CD4-positive, alpha-beta T cell (primary cell): ENCODE measurements around the gene INSM2. TPM values are rescaled to one million over a fixed set of nuclear protein-coding genes. Genes with fewer than 3 reads are reported as not detected.

Experiments used
- ATAC-seq: fragments of 200-7000 bp; cut with Tn5 transposase; one replicate; pipeline ENCODE4 v1.10.0; 2022; ENCODE audit warnings: mild to moderate bottlenecking; ENCODE audit not compliant: poor library complexity
- CTCF ChIA-PET: fragments of 350-600 bp; sonication (Branson Sonifier 250); formaldehyde crosslinking; loops from one replicate; lab custom pipeline; 2021; ENCODE audit warnings: antibody characterized with exemption, inconsistent platforms; lab: Charles Lee
- POLR2A ChIA-PET: fragments of 350-600 bp; sonication (Branson Sonifier 250); formaldehyde crosslinking; loops from one replicate; lab custom pipeline; 2021; ENCODE audit warnings: antibody characterized with exemption, inconsistent platforms; lab: Charles Lee
- DNase-seq, 14 experiments: peaks; one replicate each; pipeline ENCODE4 v3.0.0-alpha.2; 2013 to 2020; ENCODE audit warnings: mixed read lengths in 2 of 14
- H3K27ac ChIP-seq, 2 donors: one replicate each; pipeline versions ENCODE4 v1.5.1 to v1.7.0; 2013; ENCODE audit warnings: low read length in 2 of 2, low read depth in 1 of 2, mild to moderate bottlenecking in 1 of 2
- H3K27me3 ChIP-seq, 2 experiments: 1 replicate in 1 of 2; 2 replicates in 1 of 2; pipeline versions ENCODE4 v1.6.1 to v1.7.0; 2013; ENCODE audit warnings: low read length in 2 of 2, control low read depth in 1 of 2, mild to moderate bottlenecking in 1 of 2, moderate library complexity in 1 of 2; ENCODE audit not compliant: insufficient read depth in 2 of 2, control insufficient read depth in 1 of 2
- H3K36me3 ChIP-seq: one replicate; pipeline ENCODE4 v1.6.1; 2013; ENCODE audit warnings: low read length, control low read depth; ENCODE audit not compliant: insufficient read depth
- H3K4me1 ChIP-seq: one replicate; pipeline ENCODE4 v1.6.1; 2013; ENCODE audit warnings: low read length, control low read depth; ENCODE audit not compliant: insufficient read depth
- H3K4me3 ChIP-seq: one replicate; pipeline ENCODE4 v1.5.1; 2013; ENCODE audit warnings: mild to moderate bottlenecking, low read length, moderate library complexity
- H3K9me3 ChIP-seq, 2 experiments: 1 replicate in 1 of 2; 2 replicates in 1 of 2; pipeline versions ENCODE4 v1.6.1 to v1.7.0; 2013; ENCODE audit warnings: low read length in 2 of 2, mild to moderate bottlenecking in 2 of 2, control low read depth in 1 of 2, moderate library complexity in 1 of 2; ENCODE audit not compliant: control insufficient read depth in 1 of 2, insufficient read depth in 1 of 2
- H3K27ac Mint-ChIP-seq: one replicate; pipeline ENCODE4 v1.8.0; 2020; ENCODE audit warnings: mixed read lengths
- H3K27me3 Mint-ChIP-seq: one replicate; pipeline ENCODE4 v1.8.0; 2021; ENCODE audit warnings: mixed read lengths
- H3K36me3 Mint-ChIP-seq: one replicate; pipeline ENCODE4 v1.8.0; 2021; ENCODE audit warnings: low read depth, mixed read lengths
- H3K4me1 Mint-ChIP-seq: one replicate; pipeline ENCODE4 v1.8.0; 2021; ENCODE audit warnings: low read depth, mixed read lengths
- H3K4me3 Mint-ChIP-seq: one replicate; pipeline ENCODE4 v1.8.0; 2020; ENCODE audit warnings: mild to moderate bottlenecking, mixed read lengths
- H3K9me3 Mint-ChIP-seq: one replicate; pipeline ENCODE4 v1.8.0; 2020; ENCODE audit warnings: mixed read lengths
- intact Hi-C, 2 experiments: fragments of 100-400 bp; cut with DNase I in 1 of 2; cut with micrococcal nuclease in 1 of 2; formaldehyde crosslinking; loops; one replicate each; pipeline versions ENCODE4 v1.15.1 to v1.9.0; 2023 to 2025; cut with DNase I, micrococcal nuclease
- total RNA-seq, 174 experiments: library from RNA in 2 of 174; stranded (reverse) in 2 of 174; gene quantifications; one replicate each; pipeline ENCODE4 v1.2.3 and lab custom pipeline; 2021 to 2026
- TF ChIP-seq, protein P1 (sequence below): fragments of 200-600 bp; IDR thresholded peaks from one replicate; pipeline ENCODE4 v1.8.0; 2022; ENCODE audit warnings: antibody characterized with exemption, mild to moderate bottlenecking

Gene INSM2
- total RNA-seq, 2 experiments from 2014 or later: not detected

DNA sequence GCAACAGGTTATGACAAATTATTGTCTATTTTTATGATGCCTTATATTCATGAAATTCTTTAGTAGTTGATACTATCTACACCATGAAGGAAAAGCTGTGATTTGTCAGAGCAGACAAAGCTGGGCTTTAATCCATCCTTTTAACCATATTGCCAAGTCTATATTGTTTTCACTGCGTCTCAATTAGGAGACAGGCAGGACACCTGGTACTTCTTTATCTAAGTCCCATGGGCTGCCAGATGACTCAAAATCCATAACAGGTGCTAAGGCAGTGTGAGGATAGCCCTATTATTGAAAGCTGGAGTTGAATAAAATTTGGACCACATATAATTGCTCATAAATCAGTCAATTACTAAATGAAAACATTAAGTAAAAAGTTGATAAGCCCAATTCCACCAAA is 22.6 kb downstream of the INSM2 start:
- Mint-ChIP-seq H3K36me3 (peaks cover 12% of the 10 kb centered on the region), H3K9me3 (no peaks in the 10 kb centered on the region), H3K4me3 (no peak overlapping the region), H3K4me1 (no peaks in the 10 kb centered on the region), H3K27me3 (no peaks in the 10 kb centered on the region), H3K27ac (no peak overlapping the region)
- ChIA-PET POLR2A (no interaction called here), CTCF (no interaction called here)
- DNase-seq (no peak), ATAC-seq (no peak)
- Histone ChIP-seq H3K9me3 (no peaks in the 10 kb centered on the region), H3K27ac (no peak overlapping the region), H3K27me3 (no peaks in the 10 kb centered on the region), H3K4me1 (no peaks in the 10 kb centered on the region), H3K4me3 (no peak overlapping the region), H3K36me3 (no peaks in the 10 kb centered on the region)
- intact Hi-C loops: no loop called here
- TF ChIP-seq, protein P1, sequence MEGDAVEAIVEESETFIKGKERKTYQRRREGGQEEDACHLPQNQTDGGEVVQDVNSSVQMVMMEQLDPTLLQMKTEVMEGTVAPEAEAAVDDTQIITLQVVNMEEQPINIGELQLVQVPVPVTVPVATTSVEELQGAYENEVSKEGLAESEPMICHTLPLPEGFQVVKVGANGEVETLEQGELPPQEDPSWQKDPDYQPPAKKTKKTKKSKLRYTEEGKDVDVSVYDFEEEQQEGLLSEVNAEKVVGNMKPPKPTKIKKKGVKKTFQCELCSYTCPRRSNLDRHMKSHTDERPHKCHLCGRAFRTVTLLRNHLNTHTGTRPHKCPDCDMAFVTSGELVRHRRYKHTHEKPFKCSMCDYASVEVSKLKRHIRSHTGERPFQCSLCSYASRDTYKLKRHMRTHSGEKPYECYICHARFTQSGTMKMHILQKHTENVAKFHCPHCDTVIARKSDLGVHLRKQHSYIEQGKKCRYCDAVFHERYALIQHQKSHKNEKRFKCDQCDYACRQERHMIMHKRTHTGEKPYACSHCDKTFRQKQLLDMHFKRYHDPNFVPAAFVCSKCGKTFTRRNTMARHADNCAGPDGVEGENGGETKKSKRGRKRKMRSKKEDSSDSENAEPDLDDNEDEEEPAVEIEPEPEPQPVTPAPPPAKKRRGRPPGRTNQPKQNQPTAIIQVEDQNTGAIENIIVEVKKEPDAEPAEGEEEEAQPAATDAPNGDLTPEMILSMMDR: no peak

DNA sequence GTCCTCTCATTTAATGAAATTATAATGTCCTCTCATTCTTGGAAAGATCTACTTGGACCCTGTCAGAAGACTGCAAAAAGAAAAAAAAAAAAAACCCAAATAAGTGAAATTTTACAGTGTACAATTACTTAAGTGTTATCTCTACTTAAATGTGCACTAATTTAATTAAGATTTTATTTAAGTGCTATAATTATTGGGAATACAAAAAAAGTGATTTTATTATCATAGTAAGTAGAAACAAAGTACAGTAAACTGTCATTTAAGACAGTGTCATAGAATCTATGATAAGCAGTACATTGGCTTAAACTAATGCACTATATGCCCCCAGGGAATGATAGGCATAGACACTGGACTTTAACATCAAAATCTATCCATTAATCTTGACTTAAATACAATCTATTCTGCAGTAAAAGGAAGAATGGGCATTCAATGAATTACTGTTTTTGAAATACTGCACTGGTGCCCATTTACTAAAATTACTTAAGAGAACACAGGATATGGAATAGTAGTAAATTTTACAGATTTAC is 23.3 kb downstream of the INSM2 start:
- DNase-seq (no peak), ATAC-seq (no peak)
- Histone ChIP-seq H3K4me1 (no peaks in the 10 kb centered on the region), H3K9me3 (no peaks in the 10 kb centered on the region), H3K27ac (no peak overlapping the region), H3K27me3 (no peaks in the 10 kb centered on the region), H3K36me3 (no peaks in the 10 kb centered on the region), H3K4me3 (no peak overlapping the region)
- CTCF ChIA-PET: no interaction called here
- no peak overlapping the region for H3K27ac Mint-ChIP-seq
- intact Hi-C loops: no loop called here
- no peaks in the 10 kb centered on the region for H3K9me3 Mint-ChIP-seq
- TF ChIP-seq, protein P1: no peak
- POLR2A ChIA-PET: no interaction called here
- no peak overlapping the region for H3K4me3 Mint-ChIP-seq
- no peaks in the 10 kb centered on the region for H3K4me1 Mint-ChIP-seq
- no peaks in the 10 kb centered on the region for H3K27me3 Mint-ChIP-seq
- H3K36me3 Mint-ChIP-seq: peaks cover 15% of the 10 kb centered on the region

DNA sequence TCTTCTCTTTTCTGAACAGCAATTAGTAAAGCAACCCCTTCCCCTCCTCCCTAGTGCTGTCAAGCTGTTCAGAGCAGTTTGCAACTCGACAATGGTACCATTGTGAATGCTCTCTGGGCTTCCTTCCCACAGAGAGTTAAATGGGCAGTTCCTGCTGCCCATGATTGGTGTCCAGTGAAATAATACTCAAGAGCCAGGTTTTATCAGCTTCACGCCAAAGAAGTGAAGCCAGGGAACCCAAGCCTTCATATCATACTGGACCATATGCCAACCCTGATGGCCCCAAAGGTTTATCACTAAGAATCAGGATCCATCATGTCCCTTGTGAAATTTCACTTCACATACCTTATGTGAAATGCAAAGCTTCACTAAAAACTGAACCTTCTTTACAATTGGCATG is 24.7 kb downstream of the INSM2 start:
- no peak overlapping the region for H3K27ac ChIP-seq
- intact Hi-C loops: no loop called here
- Mint-ChIP-seq H3K27ac (no peak overlapping the region), H3K36me3 (peaks cover 24% of the 10 kb centered on the region), H3K27me3 (no peaks in the 10 kb centered on the region), H3K4me3 (no peak overlapping the region), H3K4me1 (no peaks in the 10 kb centered on the region), H3K9me3 (no peaks in the 10 kb centered on the region)
- H3K36me3 ChIP-seq: no peaks in the 10 kb centered on the region
- DNase-seq: no peak
- no peaks in the 10 kb centered on the region for H3K27me3 ChIP-seq
- ChIA-PET CTCF (no interaction called here), POLR2A (no interaction called here)
- ATAC-seq: no peak
- no peak overlapping the region for H3K4me3 ChIP-seq
- H3K9me3 ChIP-seq: no peaks in the 10 kb centered on the region
- no peaks in the 10 kb centered on the region for H3K4me1 ChIP-seq
- TF ChIP-seq, protein P1: no peak
